ENCODE results near the gene TAF1C. TPM values are rescaled to one million over a fixed set of nuclear protein-coding genes. Genes with fewer than 3 reads are reported as not detected.

The TAF1C gene
- total and polyA plus RNA-seq, 2 of the 8 experiments (the other 6 are each of a cell fraction or from before 2014, with no cell fraction given): 44.6 to 63.8 TPM

DNA sequence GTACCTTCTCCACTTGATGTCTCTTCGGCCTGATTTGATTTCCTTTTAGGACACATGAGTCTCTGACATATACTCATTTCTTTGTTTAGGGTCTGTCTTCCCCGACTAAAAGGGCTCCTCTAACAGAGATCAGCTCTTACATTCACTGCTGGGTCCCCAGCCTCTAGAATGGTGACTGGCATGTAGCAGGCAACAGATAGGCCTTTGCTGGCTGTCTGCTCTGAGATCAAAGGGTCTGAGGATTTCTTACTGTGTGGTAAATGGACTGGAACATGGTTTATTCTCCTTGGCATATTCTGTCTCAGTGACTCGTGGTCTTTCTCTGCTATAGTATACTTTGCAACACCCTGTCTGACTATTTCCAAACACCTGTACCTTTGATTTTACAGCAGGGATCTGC, 25.1 kb downstream of the TAF1C start:
- Histone ChIP-seq H3K23me2 (ENCODE audit: low read depth, low read length) (no peaks in the 10 kb centered on the region), H2AFZ (ENCODE audit: low read length) (no peak overlapping the region), H4K20me1 (replicated peaks in 1 of 2; ENCODE audit: control insufficient read depth in 1 of 2, insufficient read depth in 2 of 2, low read length in 2 of 2) (no peaks in the 10 kb centered on the region), H3K23ac (ENCODE audit: insufficient read length) (no peak overlapping the region), H3K4ac (replicated peaks; ENCODE audit: insufficient read length, low read depth, low read length) (no peak overlapping the region), H4K91ac (replicated peaks; ENCODE audit: insufficient read length, low read length) (no peak overlapping the region), H3K36me3 (ENCODE audit: control insufficient read depth in 2 of 4, insufficient read depth in 4 of 4, low read length in 3 of 4) (no peaks in the 10 kb centered on the region), H3K14ac (ENCODE audit: insufficient read length) (no peak overlapping the region), H3K18ac (ENCODE audit: extremely low read depth, low read length) (no peak overlapping the region), H3K79me1 (ENCODE audit: low read depth, low read length) (no peaks in the 10 kb centered on the region), H2BK20ac (ENCODE audit: low read length) (no peak overlapping the region), H4K5ac (ENCODE audit: insufficient read length, low read depth, low read length) (no peak overlapping the region), H2AK5ac (ENCODE audit: low read depth, low read length) (no peak overlapping the region), H3K9me3 (ENCODE audit: insufficient read depth in 2 of 2, low read depth in 1 of 2, low read length in 1 of 2) (no peaks in the 10 kb centered on the region), H4K8ac (ENCODE audit: extremely low read depth, insufficient read depth, low read length) (no peak overlapping the region), H3K56ac (replicated peaks; ENCODE audit: insufficient read length, low read depth, low read length) (no peak overlapping the region), H3K4me3 (ENCODE audit: extremely low read depth in 1 of 4, insufficient read depth in 2 of 4, low read depth in 3 of 4, low read length in 4 of 4) (no peak overlapping the region), H3K27me3 (replicated peaks in 1 of 4; ENCODE audit: control insufficient read depth in 3 of 4, extremely low read depth in 1 of 4, insufficient read depth in 3 of 4, low read length in 3 of 4) (no peaks in the 10 kb centered on the region; a peak in 1 of 7 replicates), H2BK12ac (ENCODE audit: low read depth, low read length) (no peak overlapping the region), H2BK15ac (ENCODE audit: low read length) (no peak overlapping the region), H2BK5ac (ENCODE audit: low read depth, low read length) (no peak overlapping the region), H3K4me1 (replicated peaks in 1 of 4; ENCODE audit: control insufficient read depth in 3 of 4, insufficient read depth in 4 of 4, low read length in 3 of 4) (no peaks in the 10 kb centered on the region), H3K27ac (ENCODE audit: low read depth, low read length) (no peak overlapping the region), H3K79me2 (ENCODE audit: control insufficient read depth in 1 of 2, insufficient read depth in 2 of 2, low read length in 2 of 2) (no peaks in the 10 kb centered on the region), H3K9ac (replicated peaks in 1 of 4; ENCODE audit: extremely low read depth in 1 of 4, low read depth in 3 of 4, low read length in 3 of 4) (no peak overlapping the region), H2BK120ac (replicated peaks; ENCODE audit: low read depth, low read length) (no peak overlapping the region), H3K4me2 (ENCODE audit: insufficient read depth in 1 of 2, low read depth in 2 of 2, low read length in 2 of 2) (no peak overlapping the region)
- ChIA-PET CTCF (ENCODE audit: partially characterized antibody) (interaction anchor here (0.6 to 1.8 kb wide), 4 partner anchors 10 to 166 kb away, joined by 3 to 4 read pairs (median 4); partner anchors contain the start of gene MBTPS1), POLR2A (ENCODE audit: partially characterized antibody) (no interaction called here)
- 75% methylated on average over 3 of the region's 3 CpGs; no CpG with 5 or more reads in 1 of the 2 experiments for WGBS, 2 experiments (ENCODE audit: extremely low coverage in 1 of 2, insufficient coverage in 1 of 2, insufficient read length in 1 of 2, insufficient replicate concordance in 2 of 2, low coverage in 1 of 2, low lambda C conversion rate in 2 of 2, missing lambda C conversion rate in 1 of 2)
- DNase-seq (ENCODE audit: low read depth in 1 of 2, low spot score in 2 of 2) (no peak), FAIRE-seq (no peak)
- TF ChIP-seq YY1 (IDR thresholded peaks at IDR 0.05; ENCODE audit: low read depth, low read length) (no peak), CHD1 (IDR thresholded peaks at IDR 0.05; ENCODE audit: low read depth, low read length) (no peak), POLR2AphosphoS5 (IDR thresholded peaks at IDR 0.05; ENCODE audit: low read depth, low read length) (no peak), JUN (IDR thresholded peaks at IDR 0.05; ENCODE audit: low read depth, low read length) (no peak), ASH2L (IDR thresholded peaks at IDR 0.05; ENCODE audit: low read length) (no peak), TBP (IDR thresholded peaks at IDR 0.05; ENCODE audit: low read depth, low read length) (no peak), TCF12 (IDR thresholded peaks at IDR 0.05; ENCODE audit: low read depth, low read length) (no peak)
- TF ChIP-seq, protein P1, sequence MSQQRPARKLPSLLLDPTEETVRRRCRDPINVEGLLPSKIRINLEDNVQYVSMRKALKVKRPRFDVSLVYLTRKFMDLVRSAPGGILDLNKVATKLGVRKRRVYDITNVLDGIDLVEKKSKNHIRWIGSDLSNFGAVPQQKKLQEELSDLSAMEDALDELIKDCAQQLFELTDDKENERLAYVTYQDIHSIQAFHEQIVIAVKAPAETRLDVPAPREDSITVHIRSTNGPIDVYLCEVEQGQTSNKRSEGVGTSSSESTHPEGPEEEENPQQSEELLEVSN (IDR thresholded peaks at IDR 0.05): no peak
